K562 (cell line): ENCODE measurements around the gene CUX1. TPM values are rescaled to one million over a fixed set of nuclear protein-coding genes. Genes with fewer than 3 reads are reported as not detected.

Source experiments
- ATAC-seq: fragments of 200-7000 bp; cut with Tn5 transposase; 3 replicates; pipeline ENCODE4 v1.9.1; 2020; ENCODE audit warnings: moderate library complexity
- BruUV-seq: library from RNA; stranded (reverse); fragments of 400-500 nt; replicated peaks from 2 replicates; lab custom pipeline; 2021; lab: Mats Ljungman, UMichigan
- CTCF ChIA-PET: fragments of 300-600 bp; formaldehyde crosslinking; extraction: SDS; loops from one replicate; lab custom pipeline; 2021; ENCODE audit warnings: low intra/inter-chr PET ratio; lab: Yijun Ruan, JAX
- POLR2A ChIA-PET: fragments of 300-600, 350-650 bp; sonication (Branson Sonifier 250); formaldehyde crosslinking; extraction: SDS; loops from one replicate; lab custom pipeline; 2021; ENCODE audit warnings: antibody characterized with exemption, inconsistent platforms; lab: Yijun Ruan, JAX
- DNase-seq, 4 experiments: peaks; one replicate each; pipeline versions ENCODE4 v3.0.0 to v3.0.0-alpha.2; 2011 to 2018; ENCODE audit warnings: low spot score in 3 of 4, mixed read lengths in 3 of 4; ENCODE audit errors: extremely low read depth in 1 of 4
- FAIRE-seq: peaks from 2 replicates; lab custom pipeline; 2011; peaks lifted over from hg19 to GRCh38; lab: Jason Lieb, UNC
- H2AFZ ChIP-seq: 2 replicates; pipeline ENCODE4 v1.6.0; 2011; ENCODE audit warnings: low read depth, low read length, control low read depth, inconsistent platforms
- H3K27ac ChIP-seq: fragments of 200-600 bp; 3 replicates; pipeline ENCODE4 v1.8.0; 2011; ENCODE audit warnings: low read depth, mild to moderate bottlenecking, control low read depth, inconsistent platforms, low read length, moderate library complexity, mixed read lengths; ENCODE audit errors: extremely low read depth
- H3K27me3 ChIP-seq, 2 experiments: fragments of 300-600 bp in 1 of 2; 2 replicates in 1 of 2; 3 replicates in 1 of 2; pipeline versions ENCODE4 v1.6.0 to v1.8.0; 2011; ENCODE audit warnings: inconsistent platforms in 2 of 2, low read length in 2 of 2, mild to moderate bottlenecking in 1 of 2, mixed read lengths in 1 of 2, moderate library complexity in 1 of 2; ENCODE audit not compliant: control insufficient read depth in 2 of 2, insufficient read depth in 2 of 2
- H3K36me3 ChIP-seq: fragments of 300-600 bp; 3 replicates; pipeline ENCODE4 v1.8.0; 2011; ENCODE audit warnings: mild to moderate bottlenecking, low read length, inconsistent platforms; ENCODE audit not compliant: control insufficient read depth, insufficient read depth
- H3K4me1 ChIP-seq, 2 experiments: fragments of 200-600 bp in 1 of 2; replicated peaks in 1 of 2; 2 replicates in 1 of 2; 3 replicates in 1 of 2; pipeline versions ENCODE4 v1.5.1 to v1.8.0; 2011; ENCODE audit warnings: inconsistent platforms in 2 of 2, low read length in 2 of 2, mild to moderate bottlenecking in 1 of 2, mixed read lengths in 1 of 2, moderate library complexity in 1 of 2; ENCODE audit not compliant: control insufficient read depth in 2 of 2, insufficient read depth in 2 of 2
- H3K4me2 ChIP-seq: 2 replicates; pipeline ENCODE4 v1.6.1; 2011; ENCODE audit warnings: low read length, control low read depth, inconsistent platforms, mixed read lengths; ENCODE audit not compliant: insufficient read depth
- H3K4me3 ChIP-seq: fragments of 200-600 bp; sonication (generic), shearing (Covaris generic); 2 replicates; pipeline ENCODE4 v1.5.1; 2016; ENCODE audit warnings: control low read depth, inconsistent platforms
- H3K79me2 ChIP-seq: fragments of 200-600 bp; 3 replicates; pipeline ENCODE4 v1.8.0; 2011; ENCODE audit warnings: low read length, inconsistent platforms; ENCODE audit not compliant: control insufficient read depth, insufficient read depth
- H3K9ac ChIP-seq, 2 experiments: 2 replicates each; pipeline versions ENCODE4 v1.6.0 to v1.6.1; 2011; ENCODE audit warnings: low read depth in 2 of 2, low read length in 2 of 2, control low read depth in 1 of 2, inconsistent platforms in 1 of 2, mild to moderate bottlenecking in 1 of 2, mixed read lengths in 1 of 2; ENCODE audit not compliant: insufficient read depth in 1 of 2
- H3K9me1 ChIP-seq: one replicate; pipeline ENCODE4 v1.6.0; 2011; ENCODE audit warnings: inconsistent platforms, mild to moderate bottlenecking, low read length, moderate library complexity; ENCODE audit not compliant: control insufficient read depth, insufficient read depth
- H3K9me3 ChIP-seq: replicated peaks from 2 replicates; pipeline ENCODE4 v1.5.1; 2011; ENCODE audit warnings: low read depth, low read length, inconsistent platforms; ENCODE audit not compliant: control insufficient read depth, insufficient read depth
- H4K20me1 ChIP-seq: replicated peaks from 2 replicates; pipeline ENCODE4 v1.6.1; 2011; ENCODE audit warnings: low read length, inconsistent platforms, mixed read lengths; ENCODE audit not compliant: control insufficient read depth, insufficient read depth
- FOSL1 ChIP-seq: fragments of 200-800 bp; sonication (Bioruptor generic); conservative IDR thresholded peaks from 2 replicates; pipeline ENCODE4 v1.6.1; 2016; ENCODE audit warnings: missing genetic modification characterization, missing compliant biosample characterization
- FOXA3 ChIP-seq, 2 experiments: fragments of 450-650 bp in 1 of 2; sonication (generic) in 1 of 2; formaldehyde crosslinking; IDR thresholded peaks in 1 of 2; conservative IDR thresholded peaks in 1 of 2; 2 replicates each; pipeline versions ENCODE4 v1.4.0 to v1.8.0; 2020 to 2022; ENCODE audit warnings: mild to moderate bottlenecking in 2 of 2, missing genetic modification reagents in 1 of 2
- HNRNPLL ChIP-seq: fragments of 200-400 bp; formaldehyde crosslinking; IDR thresholded peaks from 2 replicates; pipeline ENCODE4 v1.6.1; 2017; ENCODE audit warnings: low read length, low read depth, mild to moderate bottlenecking; ENCODE audit not compliant: poor library complexity, severe bottlenecking
- MEIS2 ChIP-seq: fragments of 450-650 bp; IDR thresholded peaks from 2 replicates; pipeline ENCODE4 v1.6.1; 2014; ENCODE audit warnings: mild to moderate bottlenecking; ENCODE audit not compliant: partially characterized antibody
- PHF21A ChIP-seq: fragments of 450-650 bp; IDR thresholded peaks from 2 replicates; pipeline ENCODE4 v1.6.1; 2017; ENCODE audit warnings: low read depth, borderline replicate concordance
- PYGO2 ChIP-seq: fragments of 450-650 bp; IDR thresholded peaks from 2 replicates; pipeline ENCODE4 v1.6.1; 2016; ENCODE audit warnings: mild to moderate bottlenecking, missing genetic modification characterization, moderate library complexity, missing compliant biosample characterization
- SMAD3 ChIP-seq: fragments of 450-650 bp; formaldehyde crosslinking; conservative IDR thresholded peaks from 2 replicates; pipeline ENCODE4 v1.4.0; 2020; ENCODE audit warnings: mild to moderate bottlenecking
- SREBF1 ChIP-seq: fragments of 150-350 bp; IDR thresholded peaks from 2 replicates; pipeline ENCODE4 v1.6.1; 2014; ENCODE audit warnings: antibody characterized with exemption, low read depth, low read length, borderline replicate concordance
- TEAD1 ChIP-seq, 2 experiments: fragments of 450-650 bp in 1 of 2; sonication (generic) in 1 of 2; formaldehyde crosslinking; IDR thresholded peaks; 2 replicates each; pipeline versions ENCODE4 v1.4.0 to v1.8.0; 2020 to 2022; ENCODE audit warnings: mild to moderate bottlenecking in 2 of 2, missing genetic modification reagents in 1 of 2
- THRB ChIP-seq: fragments of 450-650 bp; formaldehyde crosslinking; conservative IDR thresholded peaks from 2 replicates; pipeline ENCODE4 v1.4.0; 2022; ENCODE audit warnings: mild to moderate bottlenecking, missing genetic modification characterization
- ZNF140 ChIP-seq: fragments of 250-450 bp; sonication (Bioruptor Pico); IDR thresholded peaks from 2 replicates; pipeline ENCODE4 v1.8.0; 2021; ENCODE audit warnings: moderate library complexity, mild to moderate bottlenecking, inconsistent platforms
- WGBS: fragments of 100-300 bp; shearing (Covaris generic); methylation state at CpG from one replicate; pipeline ENCODE4 v1.1.6; 2016; ENCODE audit warnings: low coverage, mixed read lengths; ENCODE audit not compliant: insufficient coverage; ENCODE audit errors: missing lambda C conversion rate; 5-methylcytosine and 5-hydroxymethylcytosine counted together
- in situ Hi-C: fragments of 300-500 bp; cut with MboI; formaldehyde crosslinking; loops from 4 replicates; pipeline ENCODE4 v1.15.0; 2018; ENCODE audit warnings: inconsistent platforms, mixed read lengths
- intact Hi-C: fragments of 100-400 bp; cut with micrococcal nuclease; formaldehyde crosslinking; loops from 2 replicates; pipeline ENCODE4 v1.14.2; 2022
- polyA plus RNA-seq, 8 experiments: library from polyadenylated mRNA; depleted of rRNA in 4 of 8; stranded (reverse) in 5 of 8; unstranded in 3 of 8; fragments of >200 nt; fragmentation: Nextera tagmentation in 2 of 8; fragmentation: Illumina TruSeq in 1 of 8; extraction: Ambion mirVana in 2 of 8; extraction: Trizol in 1 of 8; gene quantifications; 2 replicates each; pipeline versions ENCODE4 v1.2.1 to v1.2.3, GENCODE V29; 2011 to 2014; ENCODE audit warnings: inconsistent platforms in 1 of 8, missing spikeins in 1 of 8
- total RNA-seq, 7 experiments: library from RNA; depleted of rRNA in 6 of 7; stranded (reverse); fragments of >200 nt in 6 of 7; fragmentation: Illumina TruSeq in 2 of 7; extraction: Trizol in 2 of 7; gene quantifications; 2 replicates each; pipeline versions ENCODE4 v1.2.1 to v1.2.3, GENCODE V29; 2011 to 2021; ENCODE audit warnings: low replicate concordance in 1 of 7
- TF ChIP-seq, protein P1 (sequence below): fragments of 450-650 bp; IDR thresholded peaks from 2 replicates; pipeline ENCODE4 v1.6.1; 2016
- TF ChIP-seq, protein P2 (sequence below), 2 experiments: fragments of 450-650 bp in 1 of 2; sonication (generic) in 1 of 2; formaldehyde crosslinking; conservative IDR thresholded peaks; 2 replicates each; pipeline versions ENCODE4 v1.4.0 to v1.8.1; 2020 to 2022; ENCODE audit warnings: mild to moderate bottlenecking in 1 of 2, missing genetic modification reagents in 1 of 2
- TF ChIP-seq, protein P3 (sequence below), 2 experiments: IDR thresholded peaks in 1 of 2; conservative IDR thresholded peaks in 1 of 2; 2 replicates each; pipeline ENCODE4 v1.6.1; 2016; ENCODE audit warnings: low read depth in 2 of 2, mild to moderate bottlenecking in 1 of 2, missing compliant biosample characterization in 1 of 2, missing genetic modification characterization in 1 of 2, moderate library complexity in 1 of 2

CUX1 gene
- total and polyA plus RNA-seq, 9 of the 15 experiments (the other 6 are each of a cell fraction or from before 2014, with no cell fraction given) = 3.6 to 55.3 (median 25.2) TPM

- H2AFZ ChIP-seq = no peak overlapping the region
- no peaks in the 10 kb centered on the region for H3K27me3 ChIP-seq
- in situ Hi-C loops = no loop called here
- no TSS peak for BruUV-seq
- peaks cover 36% of the 10 kb centered on the region in 2 experiments for H3K4me1 ChIP-seq
- 64% methylated on average over 11 of the region's 11 CpGs for WGBS
- no peak for TF ChIP-seq FOXA3 (CRISPR knock-in tag; conservative IDR thresholded peaks at IDR 0.05 in 1 of 2, IDR thresholded peaks at IDR 0.05 in 1 of 2)
- TF ChIP-seq THRB = no peak
- TF ChIP-seq, protein P1, sequence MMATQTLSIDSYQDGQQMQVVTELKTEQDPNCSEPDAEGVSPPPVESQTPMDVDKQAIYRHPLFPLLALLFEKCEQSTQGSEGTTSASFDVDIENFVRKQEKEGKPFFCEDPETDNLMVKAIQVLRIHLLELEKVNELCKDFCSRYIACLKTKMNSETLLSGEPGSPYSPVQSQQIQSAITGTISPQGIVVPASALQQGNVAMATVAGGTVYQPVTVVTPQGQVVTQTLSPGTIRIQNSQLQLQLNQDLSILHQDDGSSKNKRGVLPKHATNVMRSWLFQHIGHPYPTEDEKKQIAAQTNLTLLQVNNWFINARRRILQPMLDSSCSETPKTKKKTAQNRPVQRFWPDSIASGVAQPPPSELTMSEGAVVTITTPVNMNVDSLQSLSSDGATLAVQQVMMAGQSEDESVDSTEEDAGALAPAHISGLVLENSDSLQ = peak; percentile 60
- TF ChIP-seq FOSL1 (tag) = no peak
- TF ChIP-seq TEAD1 (CRISPR knock-in tag; IDR thresholded peaks at IDR 0.05) = peak in 1 of 2 experiments; percentile 27; a peak in 1 of 4 replicates
- no peak for TF ChIP-seq SREBF1
- no peak for TF ChIP-seq PYGO2 (tag)
- no peak for TF ChIP-seq PHF21A
- TF ChIP-seq ZNF140 = no peak
- TF ChIP-seq, protein P2, sequence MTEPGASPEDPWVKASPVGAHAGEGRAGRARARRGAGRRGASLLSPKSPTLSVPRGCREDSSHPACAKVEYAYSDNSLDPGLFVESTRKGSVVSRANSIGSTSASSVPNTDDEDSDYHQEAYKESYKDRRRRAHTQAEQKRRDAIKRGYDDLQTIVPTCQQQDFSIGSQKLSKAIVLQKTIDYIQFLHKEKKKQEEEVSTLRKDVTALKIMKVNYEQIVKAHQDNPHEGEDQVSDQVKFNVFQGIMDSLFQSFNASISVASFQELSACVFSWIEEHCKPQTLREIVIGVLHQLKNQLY (CRISPR knock-in tag; conservative IDR thresholded peaks at IDR 0.05) = no peak
- no peak for TF ChIP-seq SMAD3 (CRISPR knock-in tag)
- TF ChIP-seq, protein P3, sequence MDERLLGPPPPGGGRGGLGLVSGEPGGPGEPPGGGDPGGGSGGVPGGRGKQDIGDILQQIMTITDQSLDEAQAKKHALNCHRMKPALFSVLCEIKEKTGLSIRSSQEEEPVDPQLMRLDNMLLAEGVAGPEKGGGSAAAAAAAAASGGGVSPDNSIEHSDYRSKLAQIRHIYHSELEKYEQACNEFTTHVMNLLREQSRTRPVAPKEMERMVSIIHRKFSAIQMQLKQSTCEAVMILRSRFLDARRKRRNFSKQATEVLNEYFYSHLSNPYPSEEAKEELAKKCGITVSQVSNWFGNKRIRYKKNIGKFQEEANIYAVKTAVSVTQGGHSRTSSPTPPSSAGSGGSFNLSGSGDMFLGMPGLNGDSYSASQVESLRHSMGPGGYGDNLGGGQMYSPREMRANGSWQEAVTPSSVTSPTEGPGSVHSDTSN (CRISPR knock-in tag; IDR thresholded peaks at IDR 0.05; ENCODE audit: low read depth) = no peak
- TF ChIP-seq, protein P3 (tag; conservative IDR thresholded peaks at IDR 0.05; ENCODE audit: low read depth) = peak; percentile 64
- TF ChIP-seq MEIS2 = peak; percentile 66
- TF ChIP-seq HNRNPLL = no peak
- TF ChIP-seq, all 486 proteins: peak for 4
- H4K20me1 ChIP-seq = peaks cover 39% of the 10 kb centered on the region
- H3K4me2 ChIP-seq = no peak overlapping the region; the same call in 1 of the 2 replicates
- ATAC-seq (peak; percentile 10; the same call in 2 of the 3 replicates), FAIRE-seq (peak; percentile 29), DNase-seq (peak in 3 of 4 experiments; percentile 35 to 53 (median 53))
- H3K9me1 ChIP-seq = peaks cover 4% of the 10 kb centered on the region
- intact Hi-C loops = no loop called here
- H3K36me3 ChIP-seq = peaks cover 14% of the 10 kb centered on the region; the same call in 2 of the 3 replicates
- peak overlapping the region; percentile 4; the same call in 1 of the 3 replicates for H3K27ac ChIP-seq
- no peaks in the 10 kb centered on the region for H3K9me3 ChIP-seq
- POLR2A ChIA-PET = interaction anchor here (0.9 to 1.7 kb wide), 3 partner anchors 12 to 18 kb away, joined by 3 to 5 read pairs (median 5); no protein-coding TSS in a partner anchor
- no peak overlapping the region for H3K4me3 ChIP-seq
- H3K79me2 ChIP-seq = peaks cover 97% of the 10 kb centered on the region
- CTCF ChIA-PET = no interaction called here
- H3K9ac ChIP-seq = peak overlapping the region; percentile 21 to 83; a peak in 2 of 4 replicates
Observed at GRCh38 chr7:101868191-101868950, 50.9 kb downstream of the CUX1 start.
